Measurements from ENCODE around the gene RELB.

RELB gene

DNA sequence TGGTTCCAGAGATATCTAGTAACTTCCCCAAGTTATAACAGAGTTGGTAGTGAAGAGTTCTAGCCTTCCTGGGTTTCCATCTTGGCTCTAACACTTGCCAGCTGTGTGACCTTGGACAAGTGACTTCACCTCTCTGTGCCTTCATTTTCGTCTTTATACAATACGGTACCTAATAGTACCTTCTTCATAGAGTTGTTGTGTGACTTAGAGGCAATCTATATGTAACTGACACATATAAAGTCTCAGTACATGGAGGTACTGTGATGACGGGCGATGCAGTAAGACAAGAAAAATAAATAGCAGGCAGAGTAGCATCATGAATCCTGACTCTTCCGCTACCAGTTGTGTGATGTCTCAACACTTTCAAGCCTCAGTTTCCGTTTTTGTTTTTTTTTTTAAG, 29.6 kb downstream of the RELB start:
- Mint-ChIP-seq H3K36me3 (peaks cover 74% of the 10 kb centered on the region), H3K9me3 (no peaks in the 10 kb centered on the region), H3K4me3 (no peak overlapping the region), H3K27ac (no peak overlapping the region), H3K4me1 (no peaks in the 10 kb centered on the region), H3K27me3 (no peaks in the 10 kb centered on the region)
- no peak for ATAC-seq

DNA sequence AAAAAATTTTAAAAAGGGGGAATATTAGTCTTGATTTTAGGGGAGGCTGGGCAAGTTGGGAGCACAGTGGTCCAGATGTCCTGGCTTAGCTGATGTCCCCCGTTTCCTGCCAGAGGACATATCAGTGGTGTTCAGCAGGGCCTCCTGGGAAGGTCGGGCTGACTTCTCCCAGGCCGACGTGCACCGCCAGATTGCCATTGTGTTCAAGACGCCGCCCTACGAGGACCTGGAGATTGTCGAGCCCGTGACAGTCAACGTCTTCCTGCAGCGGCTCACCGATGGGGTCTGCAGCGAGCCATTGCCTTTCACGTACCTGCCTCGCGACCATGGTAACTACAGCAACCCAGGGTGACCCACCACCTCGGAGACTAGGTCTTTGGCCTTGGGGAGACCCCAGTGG, 31.2 kb downstream of the RELB start:
- Mint-ChIP-seq H3K4me3 (no peak overlapping the region), H3K36me3 (peaks cover 75% of the 10 kb centered on the region), H3K27ac (no peak overlapping the region)

GRCh38 chr19:45035755-45036154, 34.5 kb downstream of the RELB start:
- Mint-ChIP-seq H3K27me3 (no peaks in the 10 kb centered on the region), H3K27ac (no peak overlapping the region), H3K36me3 (peaks cover 66% of the 10 kb centered on the region), H3K4me3 (no peak overlapping the region), H3K9me3 (no peaks in the 10 kb centered on the region), H3K4me1 (peaks cover 22% of the 10 kb centered on the region)
- ATAC-seq, result no peak

More for the DNA sequence above, 31.2 kb downstream of the RELB start:
- H3K27me3 Mint-ChIP-seq, result no peaks in the 10 kb centered on the region
- H3K9me3 Mint-ChIP-seq, result no peaks in the 10 kb centered on the region
- no peaks in the 10 kb centered on the region for H3K4me1 Mint-ChIP-seq
- ATAC-seq, result no peak

DNA sequence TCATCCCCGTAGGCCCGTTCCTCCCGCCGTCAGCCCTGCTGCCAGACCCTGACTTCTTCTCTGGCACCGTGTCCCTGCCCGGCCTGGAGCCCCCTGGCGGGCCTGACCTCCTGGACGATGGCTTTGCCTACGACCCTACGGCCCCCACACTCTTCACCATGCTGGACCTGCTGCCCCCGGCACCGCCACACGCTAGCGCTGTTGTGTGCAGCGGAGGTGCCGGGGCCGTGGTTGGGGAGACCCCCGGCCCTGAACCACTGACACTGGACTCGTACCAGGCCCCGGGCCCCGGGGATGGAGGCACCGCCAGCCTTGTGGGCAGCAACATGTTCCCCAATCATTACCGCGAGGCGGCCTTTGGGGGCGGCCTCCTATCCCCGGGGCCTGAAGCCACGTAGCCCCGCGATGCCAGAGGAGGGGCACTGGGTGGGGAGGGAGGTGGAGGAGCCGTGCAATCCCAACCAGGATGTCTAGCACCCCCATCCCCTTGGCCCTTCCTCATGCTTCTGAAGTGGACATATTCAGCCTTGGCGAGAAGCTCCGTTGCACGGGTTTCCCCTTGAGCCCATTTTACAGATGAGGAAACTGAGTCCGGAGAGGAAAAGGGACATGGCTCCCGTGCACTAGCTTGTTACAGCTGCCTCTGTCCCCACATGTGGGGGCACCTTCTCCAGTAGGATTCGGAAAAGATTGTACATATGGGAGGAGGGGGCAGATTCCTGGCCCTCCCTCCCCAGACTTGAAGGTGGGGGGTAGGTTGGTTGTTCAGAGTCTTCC, 36.3 kb downstream of the RELB start:
- Mint-ChIP-seq H3K4me3 (peak overlapping the region; percentile 87), H3K36me3 (peaks cover 64% of the 10 kb centered on the region), H3K9me3 (no peaks in the 10 kb centered on the region), H3K27ac (no peak overlapping the region), H3K4me1 (peaks cover 38% of the 10 kb centered on the region), H3K27me3 (no peaks in the 10 kb centered on the region)
- ATAC-seq, result no peak

- H3K9me3 Mint-ChIP-seq, result no peaks in the 10 kb centered on the region
- H3K27me3 Mint-ChIP-seq, result no peaks in the 10 kb centered on the region
- H3K4me3 Mint-ChIP-seq, result peak within 1 kb of the TSS; percentile 87
- peaks cover 38% of the 10 kb centered on the region for H3K4me1 Mint-ChIP-seq
- H3K27ac Mint-ChIP-seq, result peak within 1 kb of the TSS; percentile 92
- H3K36me3 Mint-ChIP-seq, result peaks cover 55% of the 10 kb centered on the region
- ATAC-seq, result peak; percentile 96
These were observed 37.9 kb downstream of the RELB start, which contains the start of gene CLASRP for GRCh38 chr19:45038931-45039893. CLASRP (plus strand) TSS chr19:45039045; CDS start chr19:45040213, 1,168 bp downstream.

DNA sequence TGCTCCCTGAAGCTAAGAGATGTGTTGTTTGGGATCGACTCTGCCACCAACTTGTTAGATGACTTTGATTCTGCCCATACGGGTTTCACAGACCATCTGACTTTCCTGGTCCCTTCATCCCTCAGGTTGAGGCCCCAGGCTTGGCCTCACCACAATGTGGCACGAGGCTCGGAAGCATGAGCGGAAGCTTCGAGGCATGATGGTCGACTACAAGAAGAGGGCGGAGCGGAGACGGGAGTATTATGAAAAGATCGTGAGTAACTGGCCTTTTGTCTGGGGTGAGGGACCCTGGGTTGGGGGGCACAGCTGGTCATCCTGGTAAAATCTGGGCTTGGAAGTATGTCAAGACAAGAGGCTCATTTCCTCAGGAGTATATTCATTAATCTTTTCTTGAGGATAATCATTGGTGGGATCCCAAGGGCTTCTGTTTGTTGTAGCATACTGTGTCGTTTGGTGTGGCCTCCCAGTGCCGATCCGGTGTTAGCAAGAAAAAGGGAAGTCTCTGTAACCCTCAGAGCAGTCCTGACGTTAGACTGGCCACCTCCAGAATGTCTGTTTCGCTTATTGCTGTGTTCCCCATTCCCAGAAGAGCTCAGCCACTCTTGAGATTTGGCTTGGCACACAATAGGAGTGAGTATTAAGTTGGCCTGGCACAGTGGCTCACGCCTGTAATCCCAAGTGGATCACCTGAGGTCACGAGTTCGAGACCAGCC, 39.0 kb downstream of the RELB start:
- Mint-ChIP-seq H3K4me3 (peak overlapping the region; percentile 87), H3K36me3 (peaks cover 54% of the 10 kb centered on the region), H3K9me3 (no peaks in the 10 kb centered on the region), H3K27me3 (no peaks in the 10 kb centered on the region), H3K27ac (peak overlapping the region; percentile 92), H3K4me1 (peaks cover 45% of the 10 kb centered on the region)
- no peak for ATAC-seq

DNA sequence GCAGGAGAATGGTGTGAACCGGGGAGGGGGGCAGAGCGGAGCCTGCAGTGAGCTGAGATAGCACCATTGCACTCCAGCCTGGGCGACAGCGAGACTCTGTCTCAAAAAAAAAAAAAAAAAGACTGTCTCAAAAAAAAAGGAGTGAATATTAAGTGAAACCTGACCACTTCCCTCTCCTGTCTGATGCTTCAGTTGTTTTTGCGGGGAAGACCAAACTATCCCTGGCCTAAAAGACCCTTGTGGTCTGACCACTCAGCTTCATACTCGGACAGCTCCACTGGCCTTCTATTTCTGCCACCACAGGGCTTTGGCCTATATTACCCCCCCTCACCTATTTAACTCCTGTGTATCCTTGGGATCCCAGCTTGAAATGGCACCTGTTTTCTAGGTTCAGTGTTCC, 39.9 kb downstream of the RELB start:
- Mint-ChIP-seq H3K9me3 (no peaks in the 10 kb centered on the region), H3K27me3 (no peaks in the 10 kb centered on the region), H3K27ac (peak overlapping the region; percentile 92), H3K4me1 (peaks cover 54% of the 10 kb centered on the region), H3K36me3 (peaks cover 57% of the 10 kb centered on the region), H3K4me3 (peak overlapping the region; percentile 87)
- ATAC-seq, result no peak

- H3K9me3 Mint-ChIP-seq, result no peaks in the 10 kb centered on the region
- H3K4me1 Mint-ChIP-seq, result peaks cover 73% of the 10 kb centered on the region
- no peak overlapping the region for H3K4me3 Mint-ChIP-seq
- H3K36me3 Mint-ChIP-seq, result peaks cover 50% of the 10 kb centered on the region
- peak overlapping the region; percentile 85 for H3K27ac Mint-ChIP-seq
- no peaks in the 10 kb centered on the region for H3K27me3 Mint-ChIP-seq
- no peak for ATAC-seq
These were observed 44.5 kb downstream of the RELB start for GRCh38 chr19:45045671-45046353.

DNA sequence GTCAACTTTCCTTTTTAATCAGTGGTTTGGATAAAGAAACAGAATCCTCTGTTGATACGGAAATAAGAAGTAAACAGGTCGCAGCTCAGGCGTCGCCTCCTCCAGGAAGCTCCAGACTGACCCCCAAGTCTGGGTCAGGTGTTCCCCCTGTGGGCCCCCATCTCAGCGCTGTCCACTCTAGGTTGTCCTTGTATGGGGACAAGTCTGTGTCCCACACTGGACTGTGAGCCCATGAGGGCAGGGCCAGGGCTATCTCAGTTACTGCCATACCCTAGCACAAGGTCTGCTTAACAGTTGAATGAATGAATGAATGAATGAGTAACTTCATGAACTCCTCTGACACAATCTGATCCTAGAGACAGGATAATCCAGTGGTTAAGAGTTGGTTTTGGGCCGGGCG, 45.1 kb downstream of the RELB start:
- Mint-ChIP-seq H3K36me3 (peaks cover 46% of the 10 kb centered on the region), H3K4me3 (peak overlapping the region; percentile 89), H3K4me1 (peaks cover 73% of the 10 kb centered on the region), H3K27me3 (no peaks in the 10 kb centered on the region), H3K27ac (peak overlapping the region; percentile 85), H3K9me3 (no peaks in the 10 kb centered on the region)
- ATAC-seq, result no peak

DNA sequence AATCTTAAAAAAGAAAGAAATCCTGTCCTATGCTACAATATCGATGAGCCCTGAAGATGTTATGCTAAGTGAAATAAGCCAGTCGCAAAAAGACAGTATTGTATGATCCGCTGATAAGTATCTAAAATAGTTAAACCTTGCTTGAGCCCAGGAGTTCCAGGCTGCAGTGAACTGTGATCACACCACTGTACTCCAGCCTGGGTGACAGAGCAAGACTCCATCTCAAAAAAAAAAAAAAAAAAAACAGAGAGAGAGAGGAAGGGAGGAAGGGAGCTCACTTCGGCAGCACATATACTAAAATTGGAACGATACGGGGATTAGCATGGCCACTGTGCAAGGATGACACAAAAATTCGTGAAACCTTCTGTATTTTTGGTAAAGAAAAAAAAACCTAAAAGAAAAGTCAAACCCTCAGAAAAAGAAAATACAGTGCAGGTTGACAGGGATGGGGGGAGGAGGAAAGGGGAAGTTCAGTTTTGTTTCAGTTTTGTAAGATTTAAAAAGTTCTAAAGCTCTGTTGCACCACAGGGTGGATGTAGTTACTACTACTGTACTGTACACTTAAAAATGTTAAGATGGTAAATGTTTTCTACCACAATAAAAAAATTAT, 46.0 kb downstream of the RELB start:
- H3K4me1 Mint-ChIP-seq, result peaks cover 73% of the 10 kb centered on the region
- ATAC-seq, result peak; percentile 83

GRCh38 chr19:45049073-45049736, 47.9 kb downstream of the RELB start:
- Mint-ChIP-seq H3K4me1 (peaks cover 79% of the 10 kb centered on the region), H3K9me3 (no peaks in the 10 kb centered on the region), H3K27me3 (no peaks in the 10 kb centered on the region), H3K27ac (peak overlapping the region; percentile 85), H3K36me3 (peaks cover 49% of the 10 kb centered on the region), H3K4me3 (peak overlapping the region; percentile 31)
- ATAC-seq, result no peak

More for the DNA sequence above, 46.0 kb downstream of the RELB start:
- Mint-ChIP-seq H3K36me3 (peaks cover 42% of the 10 kb centered on the region), H3K9me3 (no peaks in the 10 kb centered on the region), H3K27me3 (no peaks in the 10 kb centered on the region), H3K4me3 (peak overlapping the region; percentile 89), H3K27ac (peak overlapping the region; percentile 85)

GRCh38 chr19:45050036-45050435, 48.8 kb downstream of the RELB start:
- Mint-ChIP-seq H3K27me3 (no peaks in the 10 kb centered on the region), H3K4me3 (peak overlapping the region; percentile 27), H3K9me3 (no peaks in the 10 kb centered on the region), H3K36me3 (peaks cover 49% of the 10 kb centered on the region), H3K27ac (peak overlapping the region; percentile 85), H3K4me1 (peaks cover 83% of the 10 kb centered on the region)
- no peak for ATAC-seq

GRCh38 chr19:45051929-45052579, 50.8 kb downstream of the RELB start:
- peak overlapping the region; percentile 85 for H3K27ac Mint-ChIP-seq
- H3K27me3 Mint-ChIP-seq, result no peaks in the 10 kb centered on the region
- H3K36me3 Mint-ChIP-seq, result peaks cover 48% of the 10 kb centered on the region
- H3K9me3 Mint-ChIP-seq, result no peaks in the 10 kb centered on the region
- H3K4me1 Mint-ChIP-seq, result peaks cover 83% of the 10 kb centered on the region
- peak overlapping the region; percentile 74 for H3K4me3 Mint-ChIP-seq
- peak; percentile 93 for ATAC-seq
